Nephron progenitor cell (in vitro differentiated cells): ENCODE measurements around the gene LRRC8C.

Experiments
- DNase-seq: peaks from one replicate; pipeline ENCODE4 v3.0.0; 2021
- H3K27ac Mint-ChIP-seq: 2 replicates; pipeline ENCODE4 v1.8.0; 2021; ENCODE audit warnings: mild to moderate bottlenecking, moderate library complexity, mixed read lengths
- H3K27me3 Mint-ChIP-seq: 2 replicates; pipeline ENCODE4 v1.8.0; 2021; ENCODE audit warnings: mild to moderate bottlenecking, low read depth, mixed read lengths; ENCODE audit not compliant: poor library complexity
- H3K36me3 Mint-ChIP-seq: 2 replicates; pipeline ENCODE4 v1.8.0; 2021; ENCODE audit warnings: low read depth, mixed read lengths
- H3K4me1 Mint-ChIP-seq: 2 replicates; pipeline ENCODE4 v1.8.0; 2021; ENCODE audit warnings: mixed read lengths
- H3K4me3 Mint-ChIP-seq: 2 replicates; pipeline ENCODE4 v1.8.0; 2021; ENCODE audit warnings: mild to moderate bottlenecking, moderate library complexity, mixed read lengths
- H3K9me3 Mint-ChIP-seq: 2 replicates; pipeline ENCODE4 v1.8.0; 2021; ENCODE audit warnings: mild to moderate bottlenecking, moderate library complexity, mixed read lengths
- CTCF ChIP-seq: fragments of 200-600 bp; sonication (generic); IDR thresholded peaks from 2 replicates; pipeline ENCODE4 v1.5.0; 2021; ENCODE audit warnings: antibody characterized with exemption

LRRC8C gene

DNA sequence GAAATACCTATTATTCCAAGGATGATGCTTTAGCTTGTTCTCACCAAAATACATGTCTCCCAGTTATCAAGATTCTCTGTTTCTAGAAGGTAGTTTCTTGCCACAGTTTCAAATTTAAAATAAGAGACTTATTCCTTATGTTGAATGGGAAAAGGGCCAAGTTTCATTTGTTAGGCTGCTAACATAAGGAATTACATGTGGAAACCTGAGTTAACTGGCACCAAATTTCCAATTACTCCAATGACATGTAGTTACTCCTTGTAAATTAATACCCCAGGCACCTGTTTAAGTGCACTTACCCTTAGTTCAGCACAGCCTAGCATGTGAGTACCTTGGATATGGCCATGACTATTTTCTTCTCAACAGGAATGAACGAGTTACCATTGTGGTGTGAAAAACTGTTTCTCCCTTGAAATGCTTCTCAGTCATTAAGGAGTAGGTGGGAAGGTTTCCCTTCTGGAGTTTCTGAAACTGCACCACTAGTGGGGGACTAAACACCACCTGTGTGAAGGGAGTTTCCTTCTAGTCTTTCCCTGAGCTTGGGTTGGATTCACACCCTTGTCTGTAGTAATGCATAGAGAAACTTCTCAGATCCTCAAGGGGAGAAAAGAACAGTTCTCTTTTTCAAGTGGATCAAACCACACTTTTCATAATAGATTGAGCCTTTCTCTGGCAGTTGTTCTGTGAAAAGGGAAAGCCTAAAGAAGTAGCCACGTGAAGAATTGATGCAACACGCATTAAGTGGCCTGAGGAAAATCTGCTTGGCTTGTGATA, 32.3 kb upstream of the LRRC8C start:
- H3K4me3 Mint-ChIP-seq = no peak overlapping the region
- no peak overlapping the region for H3K27ac Mint-ChIP-seq
- no peaks in the 10 kb centered on the region for H3K36me3 Mint-ChIP-seq
- no peaks in the 10 kb centered on the region for H3K4me1 Mint-ChIP-seq
- H3K27me3 Mint-ChIP-seq = peaks cover 3% of the 10 kb centered on the region
- no peaks in the 10 kb centered on the region for H3K9me3 Mint-ChIP-seq
- no peak for DNase-seq
- no peak for TF ChIP-seq CTCF

GRCh38 chr1:89602871-89603404, 30.0 kb upstream of the LRRC8C start:
- Mint-ChIP-seq H3K27me3 (peaks cover 3% of the 10 kb centered on the region), H3K4me1 (no peaks in the 10 kb centered on the region), H3K36me3 (no peaks in the 10 kb centered on the region), H3K4me3 (no peak overlapping the region), H3K9me3 (no peaks in the 10 kb centered on the region), H3K27ac (no peak overlapping the region)
- DNase-seq = no peak
- no peak for TF ChIP-seq CTCF

DNA sequence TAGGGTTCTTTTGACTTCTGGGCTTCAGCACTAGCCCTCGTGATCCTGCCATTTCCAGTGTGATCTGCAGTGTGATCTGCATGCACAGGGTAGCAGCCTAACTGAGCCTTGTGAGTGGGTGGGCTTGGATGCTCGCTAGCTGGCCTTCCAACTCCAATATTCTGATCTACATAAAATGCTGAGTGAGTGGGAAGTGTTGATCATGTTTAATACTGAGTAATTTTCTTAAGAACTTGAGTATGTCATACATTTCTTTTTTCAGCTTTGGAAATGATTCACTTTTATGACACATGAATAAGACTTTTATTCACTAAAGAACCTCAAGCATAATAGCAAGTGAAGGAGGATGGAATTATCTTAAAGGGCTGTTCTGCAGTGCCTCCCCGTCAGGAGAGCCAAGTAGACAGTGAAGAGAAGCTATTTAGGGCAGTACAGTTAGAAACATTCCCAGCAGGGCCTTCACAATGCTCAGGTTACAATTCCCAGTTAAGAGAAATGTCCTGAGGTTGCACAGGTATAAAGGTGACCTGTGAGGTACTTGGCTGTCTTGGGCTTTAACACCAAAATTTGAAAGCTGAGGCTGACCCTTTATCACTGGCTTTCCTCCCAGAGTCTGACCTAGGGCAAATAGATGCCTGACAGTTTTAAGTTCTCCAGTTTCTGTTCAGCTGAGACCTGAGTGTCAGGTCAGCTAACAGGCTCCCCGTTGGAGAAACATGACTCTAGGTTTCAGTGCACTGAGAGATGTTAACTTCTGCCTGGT, 29.1 kb upstream of the LRRC8C start:
- TF ChIP-seq CTCF = no peak
- Mint-ChIP-seq H3K27ac (no peak overlapping the region), H3K36me3 (no peaks in the 10 kb centered on the region), H3K9me3 (no peaks in the 10 kb centered on the region), H3K4me1 (no peaks in the 10 kb centered on the region), H3K27me3 (peaks cover 3% of the 10 kb centered on the region), H3K4me3 (no peak overlapping the region)
- no peak for DNase-seq

GRCh38 chr1:89604414-89604735, 28.5 kb upstream of the LRRC8C start:
- H3K4me1 Mint-ChIP-seq = no peaks in the 10 kb centered on the region
- TF ChIP-seq CTCF = no peak
- peaks cover 5% of the 10 kb centered on the region for H3K27me3 Mint-ChIP-seq
- H3K27ac Mint-ChIP-seq = no peak overlapping the region
- H3K4me3 Mint-ChIP-seq = no peak overlapping the region
- no peaks in the 10 kb centered on the region for H3K36me3 Mint-ChIP-seq
- H3K9me3 Mint-ChIP-seq = no peaks in the 10 kb centered on the region
- no peak for DNase-seq

GRCh38 chr1:89605692-89606091, 27.2 kb upstream of the LRRC8C start:
- H3K36me3 Mint-ChIP-seq = no peaks in the 10 kb centered on the region
- H3K9me3 Mint-ChIP-seq = no peaks in the 10 kb centered on the region
- no peak overlapping the region for H3K27ac Mint-ChIP-seq
- H3K27me3 Mint-ChIP-seq = peaks cover 5% of the 10 kb centered on the region
- no peak for DNase-seq
- TF ChIP-seq CTCF = no peak
- no peak overlapping the region for H3K4me3 Mint-ChIP-seq
- no peaks in the 10 kb centered on the region for H3K4me1 Mint-ChIP-seq
